HG03139 (cell line): ENCODE measurements around the gene STUB1.

Source experiments
- ATAC-seq: cut with Tn5 transposase; IDR thresholded peaks from one replicate; pipeline ENCODE4 v1.9.1; 2021; ENCODE audit not compliant: unreplicated experiment

Gene STUB1

DNA sequence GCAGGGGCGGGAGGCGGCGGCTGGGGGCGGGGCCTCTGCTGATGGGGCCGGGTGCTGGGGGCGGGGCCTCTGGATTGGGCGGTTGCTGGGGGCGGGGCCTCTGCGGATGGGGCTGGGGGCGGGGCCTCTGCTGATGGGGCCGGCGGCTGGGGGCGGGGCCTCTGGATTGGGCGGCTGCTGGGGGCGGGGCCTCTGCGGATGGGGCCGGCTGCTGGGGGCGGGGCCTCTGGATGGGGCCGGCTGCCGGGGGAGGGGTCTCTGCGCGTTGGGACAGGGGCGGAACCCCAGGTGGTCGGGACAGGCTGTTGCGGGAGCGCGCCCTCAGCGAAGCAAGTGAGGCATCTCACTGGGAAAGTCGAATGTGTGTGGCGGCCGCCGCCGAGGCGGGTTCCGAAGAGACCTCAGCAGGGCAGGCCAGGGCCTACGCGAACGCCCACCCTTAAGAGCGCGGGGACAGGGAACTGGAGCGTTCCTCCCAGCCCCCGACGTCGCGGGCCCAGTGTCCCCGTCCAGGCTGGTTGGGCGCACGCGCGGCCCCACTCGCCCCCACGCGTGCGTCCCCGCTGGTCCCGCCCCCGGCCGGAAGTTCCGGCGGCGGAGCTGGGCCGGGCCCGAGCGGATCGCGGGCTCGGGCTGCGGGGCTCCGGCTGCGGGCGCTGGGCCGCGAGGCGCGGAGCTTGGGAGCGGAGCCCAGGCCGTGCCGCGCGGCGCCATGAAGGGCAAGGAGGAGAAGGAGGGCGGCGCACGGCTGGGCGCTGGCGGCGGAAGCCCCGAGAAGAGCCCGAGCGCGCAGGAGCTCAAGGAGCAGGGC is at the start of gene STUB1:
Gene STUB1 (plus strand): TSS at position 597 of the 811 bp plus-strand sequence. CDS start 116 bp downstream, at position 713.
- no peak for ATAC-seq

DNA sequence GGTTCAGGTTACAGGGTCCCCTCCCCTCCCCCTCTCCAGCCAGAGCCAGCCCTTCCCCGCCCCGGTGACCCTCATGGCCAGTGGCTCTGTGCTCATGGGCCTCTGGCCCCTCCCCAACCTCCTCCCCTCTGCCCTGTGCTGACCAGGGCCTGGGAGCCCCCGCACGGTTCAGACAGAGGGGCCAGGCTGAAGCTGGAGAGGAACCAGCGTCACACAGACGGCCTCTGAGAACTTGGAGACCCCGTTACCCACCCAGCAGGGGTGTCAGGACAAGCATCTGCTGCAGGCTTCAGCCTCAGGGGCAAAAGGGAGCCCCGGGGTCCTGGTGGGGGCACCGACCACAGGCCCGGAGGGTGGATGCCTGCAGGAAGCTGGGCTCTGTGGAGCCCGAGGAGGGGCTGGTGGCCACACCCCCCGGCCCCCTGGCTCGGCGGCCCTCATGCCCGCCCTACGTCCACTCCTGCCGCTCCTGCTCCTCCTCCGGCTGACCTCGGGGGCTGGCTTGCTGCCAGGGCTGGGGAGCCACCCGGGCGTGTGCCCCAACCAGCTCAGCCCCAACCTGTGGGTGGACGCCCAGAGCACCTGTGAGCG is 49.3 kb upstream of the STUB1 start, which contains the start of gene WFIKKN1:
Gene WFIKKN1 (plus strand): TSS at position 171 of the 591 bp plus-strand sequence. CDS start 269 bp downstream, at position 440.
- no peak for ATAC-seq

GRCh38 chr16:631808-632358 is 48.3 kb upstream of the STUB1 start:
- ATAC-seq = no peak

DNA sequence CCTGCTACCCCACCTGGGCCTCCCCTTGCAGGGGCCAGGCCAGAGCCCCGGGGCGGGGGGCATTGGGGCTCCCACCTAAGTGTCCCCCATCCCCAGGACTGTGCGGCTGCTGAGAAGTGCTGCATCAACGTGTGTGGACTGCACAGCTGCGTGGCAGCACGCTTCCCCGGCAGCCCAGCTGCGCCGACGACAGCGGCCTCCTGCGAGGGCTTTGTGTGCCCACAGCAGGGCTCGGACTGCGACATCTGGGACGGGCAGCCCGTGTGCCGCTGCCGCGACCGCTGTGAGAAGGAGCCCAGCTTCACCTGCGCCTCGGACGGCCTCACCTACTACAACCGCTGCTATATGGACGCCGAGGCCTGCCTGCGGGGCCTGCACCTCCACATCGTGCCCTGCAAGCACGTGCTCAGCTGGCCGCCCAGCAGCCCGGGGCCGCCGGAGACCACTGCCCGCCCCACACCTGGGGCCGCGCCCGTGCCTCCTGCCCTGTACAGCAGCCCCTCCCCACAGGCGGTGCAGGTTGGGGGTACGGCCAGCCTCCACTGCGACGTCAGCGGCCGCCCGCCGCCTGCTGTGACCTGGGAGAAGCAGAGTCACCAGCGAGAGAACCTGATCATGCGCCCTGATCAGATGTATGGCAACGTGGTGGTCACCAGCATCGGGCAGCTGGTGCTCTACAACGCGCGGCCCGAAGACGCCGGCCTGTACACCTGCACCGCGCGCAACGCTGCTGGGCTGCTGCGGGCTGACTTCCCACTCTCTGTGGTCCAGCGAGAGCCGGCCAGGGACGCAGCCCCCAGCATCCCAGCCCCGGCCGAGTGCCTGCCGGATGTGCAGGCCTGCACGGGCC is 47.5 kb upstream of the STUB1 start:
- ATAC-seq = no peak

- ATAC-seq = no peak
Measured at GRCh38 chr16:633336-634050, 46.7 kb upstream of the STUB1 start.

- ATAC-seq = no peak
Measured at GRCh38 chr16:634051-634670, 46.0 kb upstream of the STUB1 start.

DNA sequence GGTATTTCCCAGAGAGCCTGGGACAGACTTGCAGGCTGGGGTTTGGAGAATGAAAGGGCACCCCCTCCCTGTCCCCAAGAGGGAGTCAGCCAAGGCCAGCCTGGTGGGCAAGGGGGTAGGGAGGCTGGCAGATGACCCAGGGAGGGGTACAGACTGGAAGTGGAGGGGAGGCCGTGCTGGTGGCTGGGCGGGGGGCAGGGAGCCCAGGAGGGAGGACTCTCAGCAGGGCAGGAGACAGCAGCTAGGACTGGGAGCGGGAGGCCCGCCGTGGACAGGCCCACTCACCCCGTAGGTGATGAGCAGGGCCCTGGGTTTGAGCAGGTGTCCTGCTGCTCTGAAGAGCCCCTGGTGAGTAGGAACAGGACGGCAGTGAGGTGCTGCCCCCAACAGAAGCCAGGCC is 45.2 kb upstream of the STUB1 start:
- ATAC-seq = no peak

GRCh38 chr16:635573-636205 is 44.5 kb upstream of the STUB1 start:
- no peak for ATAC-seq

DNA sequence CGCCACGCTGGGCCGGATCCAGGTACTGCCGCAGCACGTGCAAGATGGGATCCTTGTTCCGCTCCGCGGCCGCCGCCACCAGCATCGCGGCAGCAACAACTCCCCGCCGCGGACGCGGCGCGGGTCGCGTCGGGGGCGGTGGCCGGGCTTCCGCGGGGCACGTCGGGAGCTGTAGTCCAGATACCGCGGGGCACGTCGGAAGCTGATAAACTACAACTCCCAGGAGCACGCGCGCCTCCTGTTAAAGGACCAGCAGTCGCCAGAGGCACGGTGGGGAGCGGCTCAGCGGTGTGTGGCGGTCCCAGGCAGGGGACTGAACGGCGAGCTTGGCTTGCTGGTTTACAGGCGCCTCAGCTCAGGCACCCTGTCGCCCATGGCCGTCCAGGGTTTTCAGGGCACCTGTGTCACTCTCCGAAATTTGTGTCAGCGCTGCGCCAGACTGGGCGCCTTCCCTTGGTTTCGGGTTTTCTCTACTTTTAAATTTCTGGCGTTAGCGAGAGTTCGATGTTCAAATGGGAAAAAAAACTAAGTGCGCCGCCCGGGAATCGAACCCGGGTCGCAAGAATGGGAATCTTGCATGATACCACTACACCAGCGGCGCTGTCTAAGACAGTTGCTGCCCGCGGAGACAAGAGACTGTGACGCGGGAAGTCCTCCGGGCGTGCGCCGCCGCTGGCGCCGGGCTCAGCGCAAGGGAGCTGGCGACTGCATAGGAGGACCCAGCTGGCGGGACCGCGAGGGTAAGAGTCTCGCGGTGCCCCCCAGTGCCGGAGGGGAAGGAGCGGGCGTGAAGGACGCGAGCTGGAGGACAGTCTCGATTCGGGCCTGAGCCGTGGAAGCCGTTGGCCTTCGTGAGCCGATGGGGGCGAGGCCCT is 43.8 kb upstream of the STUB1 start, which contains the start of gene METTL26:
Gene METTL26 (minus strand): TSS at position 100 of the 875 bp plus-strand sequence. CDS start 15 bp downstream, at position 85.
- ATAC-seq = peak; percentile 51

DNA sequence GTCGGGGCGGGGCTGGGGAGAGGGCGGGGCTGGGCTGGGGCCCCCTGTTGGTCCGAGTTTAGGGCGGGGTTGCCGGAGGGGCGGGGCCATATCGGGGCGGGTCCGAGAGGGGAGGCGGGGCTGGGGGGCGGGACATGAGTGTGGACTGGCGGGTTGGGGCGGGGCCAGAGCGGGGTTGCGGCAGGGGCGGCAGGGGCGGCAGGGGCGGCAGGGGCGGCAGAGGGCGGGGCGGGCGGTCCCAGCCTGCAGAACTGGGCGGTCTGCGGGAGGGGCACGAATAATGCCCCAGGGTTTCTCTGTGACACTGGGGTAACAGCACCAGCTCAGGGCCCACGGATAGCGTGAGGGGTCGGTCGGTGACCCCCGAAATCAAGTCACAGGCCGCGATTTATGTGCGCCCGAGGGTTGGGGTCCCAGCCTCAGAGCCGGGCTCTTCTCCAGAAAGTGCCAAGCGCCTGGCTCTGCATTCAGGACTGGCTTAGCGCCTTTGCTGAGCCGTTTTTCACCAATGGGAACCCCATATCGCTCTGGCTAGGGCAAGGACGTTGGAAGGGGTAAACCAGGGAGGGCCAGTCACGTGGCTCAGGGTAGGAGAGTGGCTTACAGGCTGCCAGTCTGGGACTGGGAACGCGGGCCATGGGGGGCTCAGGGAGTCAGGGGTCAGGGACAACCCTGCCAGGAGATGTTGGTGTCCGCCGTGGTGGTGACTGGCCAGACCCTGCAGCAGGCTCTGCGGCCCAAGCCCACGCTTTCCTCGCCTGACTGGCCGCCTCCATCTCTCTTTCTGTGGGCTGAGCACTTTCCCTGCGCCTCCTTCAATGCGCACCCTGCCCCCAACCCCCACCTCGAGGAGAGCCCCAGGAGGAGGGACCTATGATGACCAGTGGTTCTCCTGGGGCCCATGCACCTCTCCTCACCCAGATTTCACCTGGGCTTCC is 42.9 kb upstream of the STUB1 start:
- ATAC-seq = no peak

- ATAC-seq = no peak
Measured at GRCh38 chr16:638034-638543, 42.1 kb upstream of the STUB1 start.

DNA sequence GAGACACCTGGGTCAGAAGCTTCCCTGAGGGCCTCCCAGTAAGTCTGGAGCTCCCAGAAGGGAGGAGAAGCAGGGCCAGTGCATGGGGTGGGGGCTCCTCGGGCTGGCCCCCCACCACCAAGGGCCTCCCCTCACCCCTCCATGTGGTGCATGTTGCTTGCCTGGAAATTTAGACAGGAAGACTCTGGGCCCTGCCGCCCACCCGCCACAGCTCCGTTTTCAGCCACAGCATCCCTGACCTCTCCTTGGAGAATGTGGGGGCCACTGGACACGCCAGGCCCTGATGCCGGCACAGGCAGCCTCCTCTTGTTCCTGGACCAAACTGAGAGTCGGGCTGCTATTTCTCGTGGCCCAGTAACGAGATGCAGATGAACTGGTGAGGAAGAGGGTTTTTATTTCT is 41.4 kb upstream of the STUB1 start:
- no peak for ATAC-seq

GRCh38 chr16:640614-641013 is 39.6 kb upstream of the STUB1 start:
- no peak for ATAC-seq

DNA sequence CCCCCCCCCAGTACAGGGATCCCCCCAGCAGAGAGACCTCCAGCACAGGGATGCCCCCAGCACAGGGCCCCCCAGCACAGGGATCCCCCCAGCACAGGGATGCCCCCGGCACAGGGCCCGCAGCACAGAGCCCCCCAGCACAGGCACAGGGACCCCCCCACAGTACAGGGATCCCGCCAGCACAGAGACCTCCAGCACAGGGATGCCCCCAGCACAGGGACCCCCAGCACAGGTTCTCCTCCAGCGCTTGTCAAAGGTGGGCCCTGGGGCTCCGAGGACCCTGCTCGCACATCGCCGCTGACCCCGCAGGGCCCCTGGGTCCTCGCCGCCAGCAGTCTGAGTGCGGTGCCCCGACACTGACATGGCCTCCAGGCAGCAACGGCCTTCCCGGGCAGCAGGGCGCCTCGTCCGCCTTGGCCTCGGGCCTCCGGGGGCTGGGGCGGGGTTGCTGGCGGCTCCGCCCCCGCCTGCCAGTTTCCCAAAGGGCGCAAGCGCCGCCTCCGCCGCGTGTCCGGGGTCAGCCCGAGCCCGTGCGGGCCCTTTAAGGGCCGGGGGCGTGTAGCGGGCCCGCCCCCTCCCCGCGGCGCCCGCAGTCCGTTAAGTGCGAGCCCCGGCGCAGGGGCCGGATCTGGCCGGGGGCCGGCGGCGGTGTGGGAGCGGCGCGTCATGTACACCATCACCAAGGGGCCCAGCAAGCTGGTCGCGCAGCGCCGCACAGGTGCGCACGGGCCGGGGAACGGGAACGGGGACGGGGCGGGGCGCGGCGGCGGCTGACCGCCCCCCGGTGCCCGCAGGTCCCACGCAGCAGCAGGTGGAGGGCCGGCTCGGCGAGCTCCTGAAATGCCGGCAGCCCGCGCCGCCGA is 38.7 kb upstream of the STUB1 start, which contains the start of gene MCRIP2:
Gene MCRIP2 (plus strand): TSS at position 503 of the 863 bp plus-strand sequence. CDS start 164 bp downstream, at position 667.
- ATAC-seq = no peak

DNA sequence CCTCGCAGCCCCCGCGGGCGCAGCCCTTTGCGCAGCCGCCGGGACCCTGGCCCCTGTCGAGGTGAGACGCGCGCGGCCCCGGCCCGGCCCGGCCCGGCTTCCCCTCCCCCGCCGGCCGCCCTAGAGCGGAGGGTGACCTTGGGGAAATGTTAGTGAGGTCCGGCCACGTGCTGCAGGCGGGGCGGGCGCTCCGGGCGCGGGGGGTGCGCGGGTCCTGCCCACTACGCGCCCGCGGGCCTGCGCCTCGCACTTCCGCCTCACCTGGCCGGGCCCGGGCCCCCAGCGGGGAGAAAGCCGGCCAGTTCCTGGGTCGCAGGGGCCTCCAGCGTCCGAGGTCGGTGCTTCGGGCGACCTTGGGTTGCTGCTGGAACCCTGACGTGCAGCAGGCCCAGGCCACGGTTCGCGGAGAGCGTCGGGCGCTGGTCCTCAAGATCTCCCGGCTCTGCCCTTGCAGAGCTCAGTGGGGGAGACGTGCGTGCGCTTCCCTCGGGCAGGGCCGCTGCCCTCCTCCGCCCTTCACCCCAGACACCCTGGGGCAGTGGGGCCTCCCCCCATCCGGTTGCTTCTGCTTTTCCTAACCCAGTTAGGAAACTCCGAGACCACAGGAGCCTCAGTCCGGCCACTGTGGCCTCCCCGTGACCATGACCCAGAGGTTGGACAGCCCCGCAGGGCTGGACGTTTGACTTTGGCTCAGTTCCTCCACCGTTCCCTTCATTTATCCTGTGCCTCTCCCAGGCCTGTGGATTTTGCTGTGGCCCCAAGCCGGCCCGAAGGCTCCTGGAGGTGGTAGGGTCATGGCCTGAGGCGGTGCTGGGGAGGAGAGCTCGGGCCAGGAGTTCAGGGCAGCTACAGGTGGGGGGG is 37.8 kb upstream of the STUB1 start:
- ATAC-seq = no peak
